Rectal smooth muscle tissue (tissue), 1 donor: ENCODE measurements around the gene KCTD20.

Source experiments
- H3K27ac ChIP-seq: one replicate; pipeline ENCODE4 v1.7.0; 2013; ENCODE audit warnings: low read depth, low read length, inconsistent platforms
- H3K27me3 ChIP-seq: one replicate; pipeline ENCODE4 v1.7.0; 2013; ENCODE audit warnings: low read length; ENCODE audit not compliant: control insufficient read depth, insufficient read depth
- H3K36me3 ChIP-seq: one replicate; pipeline ENCODE4 v1.7.0; 2013; ENCODE audit warnings: low read length; ENCODE audit not compliant: control insufficient read depth, insufficient read depth
- H3K4me1 ChIP-seq: one replicate; pipeline ENCODE4 v1.7.0; 2013; ENCODE audit warnings: low read length; ENCODE audit not compliant: control insufficient read depth, insufficient read depth
- H3K4me3 ChIP-seq: one replicate; pipeline ENCODE4 v1.7.0; 2013; ENCODE audit warnings: low read length
- H3K9ac ChIP-seq: one replicate; pipeline ENCODE4 v1.7.0; 2013; ENCODE audit warnings: low read length

KCTD20 gene

GRCh38 chr6:36487698-36488097 lies 44.9 kb downstream of the KCTD20 start:
- peaks cover 11% of the 10 kb centered on the region for H3K36me3 ChIP-seq
- H3K4me3 ChIP-seq: no peak overlapping the region
- no peak overlapping the region for H3K27ac ChIP-seq

DNA sequence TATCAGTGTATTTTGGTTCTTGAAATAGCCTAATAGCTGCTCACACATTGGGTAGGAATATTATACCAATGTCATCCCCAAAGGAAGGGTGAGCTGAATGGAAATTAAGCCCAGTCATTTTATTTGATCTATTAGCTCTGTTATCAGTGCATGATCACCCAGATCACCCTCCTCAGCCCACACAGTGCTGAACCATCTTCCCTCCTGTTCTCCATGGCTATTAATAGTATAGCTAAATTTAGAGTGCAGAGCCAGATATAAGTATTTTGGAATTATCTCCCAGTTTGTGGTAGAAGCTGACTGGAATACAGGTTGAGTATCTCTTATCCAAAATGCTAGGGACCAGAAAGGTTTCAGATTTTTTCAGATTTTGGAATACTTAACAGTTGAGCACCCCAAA lies 45.4 kb downstream of the KCTD20 start:
- H3K36me3 ChIP-seq: peaks cover 11% of the 10 kb centered on the region

More at GRCh38 chr6:36487698-36488097, 44.9 kb downstream of the KCTD20 start:
- Histone ChIP-seq H3K9ac (no peak overlapping the region), H3K27me3 (no peaks in the 10 kb centered on the region), H3K4me1 (peaks cover 4% of the 10 kb centered on the region)

DNA sequence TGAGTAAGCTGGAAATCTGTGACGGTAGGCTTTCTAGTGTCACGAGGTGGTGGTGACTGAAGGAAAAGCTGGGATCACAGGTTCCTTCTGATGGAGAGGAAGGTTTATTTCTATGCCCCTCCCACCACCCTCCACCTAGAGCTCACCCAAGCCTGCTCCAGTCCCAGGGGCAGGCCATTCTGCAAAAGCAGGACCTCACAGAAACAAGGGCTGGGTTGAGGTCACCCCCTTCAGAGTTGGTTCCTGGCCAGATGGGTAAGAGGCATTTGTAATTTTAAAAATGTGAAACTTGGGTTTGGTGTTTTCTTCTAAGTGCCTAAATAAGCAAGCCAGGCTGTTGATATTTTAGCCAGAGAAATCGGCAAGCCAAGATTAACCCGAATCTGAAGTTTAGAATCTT lies 46.6 kb downstream of the KCTD20 start:
- H3K27ac ChIP-seq: no peak overlapping the region
- peaks cover 11% of the 10 kb centered on the region for H3K36me3 ChIP-seq
- no peaks in the 10 kb centered on the region for H3K27me3 ChIP-seq
- H3K4me3 ChIP-seq: no peak overlapping the region
- H3K9ac ChIP-seq: no peak overlapping the region
- peaks cover 4% of the 10 kb centered on the region for H3K4me1 ChIP-seq

More for the DNA sequence above, 45.4 kb downstream of the KCTD20 start:
- no peak overlapping the region for H3K9ac ChIP-seq
- no peak overlapping the region for H3K27ac ChIP-seq
- peaks cover 4% of the 10 kb centered on the region for H3K4me1 ChIP-seq
- H3K4me3 ChIP-seq: no peak overlapping the region
- H3K27me3 ChIP-seq: no peaks in the 10 kb centered on the region

GRCh38 chr6:36491378-36491965 lies 48.7 kb downstream of the KCTD20 start:
- Histone ChIP-seq H3K9ac (no peak overlapping the region), H3K4me1 (peaks cover 4% of the 10 kb centered on the region), H3K27ac (no peak overlapping the region), H3K36me3 (peaks cover 16% of the 10 kb centered on the region), H3K27me3 (no peaks in the 10 kb centered on the region), H3K4me3 (no peak overlapping the region)

GRCh38 chr6:36492092-36492491 lies 49.3 kb downstream of the KCTD20 start:
- Histone ChIP-seq H3K4me1 (peaks cover 4% of the 10 kb centered on the region), H3K27ac (no peak overlapping the region), H3K9ac (no peak overlapping the region), H3K36me3 (peaks cover 19% of the 10 kb centered on the region), H3K4me3 (no peak overlapping the region), H3K27me3 (no peaks in the 10 kb centered on the region)

- Histone ChIP-seq H3K4me3 (no peak overlapping the region), H3K27me3 (no peaks in the 10 kb centered on the region), H3K27ac (no peak overlapping the region), H3K9ac (no peak overlapping the region), H3K4me1 (peaks cover 4% of the 10 kb centered on the region), H3K36me3 (peaks cover 22% of the 10 kb centered on the region)
Measured at GRCh38 chr6:36492621-36493020, 49.8 kb downstream of the KCTD20 start.

- no peak overlapping the region for H3K9ac ChIP-seq
- H3K27me3 ChIP-seq: no peaks in the 10 kb centered on the region
- no peak overlapping the region for H3K27ac ChIP-seq
- no peak overlapping the region for H3K4me3 ChIP-seq
- H3K4me1 ChIP-seq: no peaks in the 10 kb centered on the region
- peaks cover 17% of the 10 kb centered on the region for H3K36me3 ChIP-seq
Measured at GRCh38 chr6:36493319-36493718, 50.5 kb downstream of the KCTD20 start.

GRCh38 chr6:36493859-36494258 lies 51.1 kb downstream of the KCTD20 start:
- peaks cover 20% of the 10 kb centered on the region for H3K36me3 ChIP-seq

DNA sequence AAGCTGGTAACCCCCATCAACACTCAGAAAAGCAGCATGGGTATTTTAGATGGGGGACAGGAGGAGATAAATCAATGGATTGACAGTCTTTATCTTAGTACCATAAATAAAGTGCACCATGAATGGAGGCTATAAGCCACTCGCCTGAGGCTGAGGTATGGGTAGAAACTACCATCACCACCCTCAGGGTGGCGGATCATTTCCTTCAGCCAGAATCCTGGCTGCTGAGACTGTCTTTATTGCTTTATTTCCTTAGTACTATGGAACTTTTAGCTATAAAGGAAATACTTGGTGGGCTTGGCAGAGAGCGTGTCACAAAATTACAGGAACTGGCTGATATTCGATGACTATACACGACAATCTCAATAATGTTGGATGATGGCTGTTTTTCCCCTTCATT lies 52.3 kb downstream of the KCTD20 start:
- H3K4me1 ChIP-seq: no peaks in the 10 kb centered on the region
- no peak overlapping the region for H3K27ac ChIP-seq
- no peaks in the 10 kb centered on the region for H3K27me3 ChIP-seq
- H3K36me3 ChIP-seq: peaks cover 27% of the 10 kb centered on the region
- H3K4me3 ChIP-seq: no peak overlapping the region
- H3K9ac ChIP-seq: no peak overlapping the region

More at GRCh38 chr6:36493859-36494258, 51.1 kb downstream of the KCTD20 start:
- Histone ChIP-seq H3K27me3 (no peaks in the 10 kb centered on the region), H3K4me3 (no peak overlapping the region), H3K27ac (no peak overlapping the region), H3K9ac (no peak overlapping the region), H3K4me1 (no peaks in the 10 kb centered on the region)

DNA sequence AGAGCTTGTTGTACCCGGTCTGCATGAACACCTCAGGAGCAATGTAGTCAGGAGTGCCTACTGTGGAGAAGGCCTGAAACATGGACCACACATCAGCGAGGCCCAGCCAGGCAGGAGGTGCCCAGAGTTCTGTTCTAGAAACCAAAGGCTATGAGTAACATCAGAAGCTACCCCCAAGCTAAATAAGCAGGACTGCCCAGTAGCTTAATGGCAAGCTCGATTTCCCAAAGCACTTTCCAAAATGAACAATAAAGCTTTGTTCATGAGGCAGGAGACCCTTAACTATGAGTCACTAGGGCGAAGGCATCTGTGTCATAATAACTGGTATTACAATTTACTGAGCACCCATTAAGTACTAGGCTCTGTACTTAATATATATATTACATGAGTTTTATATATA lies 57.1 kb downstream of the KCTD20 start:
- Histone ChIP-seq H3K9ac (no peak overlapping the region), H3K27me3 (no peaks in the 10 kb centered on the region), H3K4me1 (no peaks in the 10 kb centered on the region), H3K27ac (no peak overlapping the region), H3K4me3 (no peak overlapping the region), H3K36me3 (peaks cover 22% of the 10 kb centered on the region)

- Histone ChIP-seq H3K9ac (no peak overlapping the region), H3K4me3 (no peak overlapping the region), H3K4me1 (no peaks in the 10 kb centered on the region), H3K36me3 (peaks cover 21% of the 10 kb centered on the region), H3K27ac (no peak overlapping the region), H3K27me3 (no peaks in the 10 kb centered on the region)
Measured at GRCh38 chr6:36501686-36502085, 58.9 kb downstream of the KCTD20 start.

DNA sequence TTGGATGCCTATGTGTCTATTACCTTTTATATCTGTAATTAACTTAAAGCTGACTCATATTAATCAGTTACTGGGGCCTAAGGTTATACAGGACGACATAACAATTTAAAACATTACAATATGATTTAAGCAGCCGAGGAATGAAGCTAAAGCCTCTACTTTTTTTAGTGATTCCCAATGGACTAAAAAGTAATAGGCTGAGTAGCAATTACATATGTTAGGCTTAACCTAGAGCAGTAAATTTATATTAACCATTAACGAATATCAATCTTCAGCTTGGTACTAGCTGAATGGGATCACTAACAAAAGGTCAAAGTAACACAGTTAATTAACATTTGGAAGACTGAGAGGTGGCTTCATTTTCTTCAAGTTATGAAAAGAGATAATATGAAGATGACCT lies 61.4 kb downstream of the KCTD20 start:
- H3K4me1 ChIP-seq: no peaks in the 10 kb centered on the region
- no peak overlapping the region for H3K27ac ChIP-seq
- H3K4me3 ChIP-seq: no peak overlapping the region

DNA sequence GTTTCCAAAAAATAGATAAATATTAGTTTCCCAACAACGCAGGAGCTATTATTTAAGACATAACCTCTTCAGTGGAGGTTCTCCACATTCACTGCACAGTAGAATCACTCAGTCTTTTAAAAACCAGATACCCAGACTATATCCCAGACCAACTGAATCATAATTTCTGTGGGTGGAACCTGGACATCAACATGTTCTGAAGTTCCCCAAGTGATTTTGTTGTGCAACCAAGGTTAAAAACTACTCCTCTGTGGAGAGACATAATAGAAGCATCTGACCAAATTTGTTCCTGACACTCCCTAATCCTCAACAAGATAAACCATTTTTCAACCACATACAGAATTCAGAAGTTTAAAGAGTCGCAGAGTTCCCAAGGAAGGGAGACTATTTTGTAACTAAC lies 62.2 kb downstream of the KCTD20 start:
- Histone ChIP-seq H3K4me1 (no peaks in the 10 kb centered on the region), H3K9ac (no peak overlapping the region), H3K36me3 (peaks cover 4% of the 10 kb centered on the region), H3K27me3 (no peaks in the 10 kb centered on the region), H3K4me3 (no peak overlapping the region), H3K27ac (no peak overlapping the region)

More for the DNA sequence above, 61.4 kb downstream of the KCTD20 start:
- H3K36me3 ChIP-seq: peaks cover 9% of the 10 kb centered on the region
- H3K9ac ChIP-seq: no peak overlapping the region
- H3K27me3 ChIP-seq: no peaks in the 10 kb centered on the region
